HCT116 (cell line): ENCODE data around the gene GDNF. TPM values are rescaled to one million over a fixed set of nuclear protein-coding genes. Genes with fewer than 3 reads are reported as not detected.

Source experiments
- ATAC-seq: fragments of 200-7000 bp; cut with Tn5 transposase; 2 replicates; pipeline ENCODE4 v1.9.1; 2020; ENCODE audit warnings: mild to moderate bottlenecking, moderate library complexity
- BruUV-seq: library from RNA; stranded (reverse); fragments of 400-500 nt; replicated peaks from 2 replicates; lab custom pipeline; 2021; lab: Mats Ljungman, UMichigan
- CTCF ChIA-PET: fragments of 300-600 bp; sonication (Branson Sonifier 250); formaldehyde crosslinking; loops from one replicate; lab custom pipeline; 2021; ENCODE audit warnings: antibody characterized with exemption; lab: Charles Lee
- POLR2A ChIA-PET: fragments of 300-600, 350-600 bp; sonication (Branson Sonifier 250); formaldehyde crosslinking; loops from one replicate; lab custom pipeline; 2021; ENCODE audit warnings: antibody characterized with exemption; lab: Charles Lee
- RAD21 ChIA-PET, 2 experiments: fragments of 300-600 bp; sonication (Branson Sonifier 250); formaldehyde crosslinking; loops; one replicate each; lab custom pipeline; 2023; ENCODE audit warnings: low total read pairs in 2 of 2; ENCODE audit not compliant: uncharacterized antibody in 2 of 2, unreplicated experiment in 2 of 2, low non-redundant PET in 1 of 2; lab: Charles Lee
- DNase-seq: peaks from one replicate; pipeline ENCODE4 v3.0.0-alpha.2; 2010; ENCODE audit warnings: low read depth, low spot score
- H2AFZ ChIP-seq: fragments of 200-600 bp; shearing (Covaris generic), sonication (generic); 2 replicates; pipeline ENCODE4 v1.6.1; 2017; ENCODE audit warnings: low read depth, mixed run types, mixed read lengths, antibody characterized with exemption, low read length; ENCODE audit not compliant: poor library complexity, severe bottlenecking
- H3K27ac ChIP-seq: 2 replicates; pipeline ENCODE4 v1.5.1; 2012; ENCODE audit warnings: low read depth, low read length
- H3K27me3 ChIP-seq: fragments of 200-600 bp; sonication (generic); 2 replicates; pipeline ENCODE4 v1.6.1; 2016; ENCODE audit warnings: mixed run types, low read length, mixed read lengths; ENCODE audit not compliant: insufficient read depth
- H3K36me3 ChIP-seq, 2 experiments: fragments of 200-500 bp in 1 of 2; fragments of 200-600 bp in 1 of 2; sonication (Bioruptor generic) in 1 of 2; sonication (generic) in 1 of 2; 2 replicates each; pipeline versions ENCODE4 v1.5.1 to v1.6.1; 2014 to 2016; ENCODE audit warnings: low read length in 2 of 2, inconsistent platforms in 1 of 2, mixed read lengths in 1 of 2, mixed run types in 1 of 2; ENCODE audit not compliant: insufficient read depth in 2 of 2, control insufficient read depth in 1 of 2
- H3K4me1 ChIP-seq, 2 experiments: fragments of 200-600 bp in 1 of 2; sonication (generic) in 1 of 2; 2 replicates each; pipeline versions ENCODE4 v1.5.1 to v1.6.1; 2012 to 2017; ENCODE audit warnings: low read length in 2 of 2, inconsistent platforms in 1 of 2, mild to moderate bottlenecking in 1 of 2, mixed read lengths in 1 of 2, mixed run types in 1 of 2, moderate library complexity in 1 of 2; ENCODE audit not compliant: insufficient read depth in 2 of 2, control insufficient read depth in 1 of 2
- H3K4me2 ChIP-seq: fragments of 200-600 bp; sonication (generic); 2 replicates; pipeline ENCODE4 v1.6.1; 2017; ENCODE audit warnings: mixed run types, low read length, mixed read lengths
- H3K4me3 ChIP-seq, 2 experiments: fragments of 200-600 bp in 1 of 2; sonication (generic) in 1 of 2; replicated peaks in 1 of 2; 2 replicates each; pipeline ENCODE4 v1.5.1; 2011 to 2016; ENCODE audit warnings: low read length in 2 of 2, control low read depth in 1 of 2, low read depth in 1 of 2, mild to moderate bottlenecking in 1 of 2, mixed read lengths in 1 of 2, mixed run types in 1 of 2
- H3K79me2 ChIP-seq: fragments of 200-600 bp; sonication (generic); 2 replicates; pipeline ENCODE4 v1.6.1; 2017; ENCODE audit warnings: mild to moderate bottlenecking, mixed run types, low read length, moderate library complexity, mixed read lengths; ENCODE audit not compliant: insufficient read depth
- H3K9ac ChIP-seq: fragments of 200-600 bp; sonication (generic); 2 replicates; pipeline ENCODE4 v1.6.1; 2016; ENCODE audit warnings: low read length, mixed read lengths
- H3K9me2 ChIP-seq: fragments of 200-600 bp; sonication (generic), shearing (Covaris generic); 2 replicates; pipeline ENCODE4 v1.6.1; 2017; ENCODE audit warnings: mixed run types, mild to moderate bottlenecking, moderate library complexity; ENCODE audit not compliant: insufficient read depth
- H3K9me3 ChIP-seq, 2 experiments: fragments of 200-500 bp in 1 of 2; fragments of 200-600 bp in 1 of 2; sonication (Bioruptor generic) in 1 of 2; sonication (generic) in 1 of 2; 2 replicates each; pipeline ENCODE4 v1.6.1; 2014 to 2017; ENCODE audit warnings: low read length in 2 of 2, mixed read lengths in 2 of 2, inconsistent platforms in 1 of 2, low read depth in 1 of 2, mild to moderate bottlenecking in 1 of 2, mixed run types in 1 of 2, moderate library complexity in 1 of 2; ENCODE audit not compliant: control insufficient read depth in 1 of 2, insufficient read depth in 1 of 2
- H4K20me1 ChIP-seq: fragments of 200-600 bp; sonication (generic), shearing (Covaris generic); 2 replicates; pipeline ENCODE4 v1.6.1; 2017; ENCODE audit warnings: mixed run types, mild to moderate bottlenecking, moderate library complexity; ENCODE audit not compliant: insufficient read depth
- CEBPB ChIP-seq: IDR thresholded peaks from 2 replicates; pipeline ENCODE4 v1.6.1; 2012; ENCODE audit warnings: low read depth
- EGR1 ChIP-seq: IDR thresholded peaks from 2 replicates; pipeline ENCODE4 v1.6.1; 2012; ENCODE audit warnings: low read depth
- ELF1 ChIP-seq: IDR thresholded peaks from 2 replicates; pipeline ENCODE4 v1.6.1; 2012; ENCODE audit warnings: low read depth, borderline replicate concordance
- EZH2 ChIP-seq: fragments of 200-600 bp; sonication (generic); IDR thresholded peaks from 2 replicates; pipeline ENCODE4 v1.6.1; 2017; ENCODE audit warnings: antibody characterized with exemption, mixed run types
- EZH2phosphoT487 ChIP-seq: fragments of 200-600 bp; IDR thresholded peaks from 2 replicates; pipeline ENCODE4 v1.6.1; 2018; ENCODE audit warnings: antibody characterized with exemption, borderline replicate concordance
- FOSL1 ChIP-seq: IDR thresholded peaks from 2 replicates; pipeline ENCODE4 v1.6.1; 2012; ENCODE audit warnings: low read depth
- JUND ChIP-seq: IDR thresholded peaks from 2 replicates; pipeline ENCODE4 v1.6.1; 2012
- POLR2A ChIP-seq: IDR thresholded peaks from 2 replicates; pipeline ENCODE4 v1.7.0; 2011; ENCODE audit warnings: borderline replicate concordance; ENCODE audit not compliant: insufficient read depth, insufficient read length; ENCODE audit errors: extremely low read depth
- POLR2AphosphoS5 ChIP-seq: IDR thresholded peaks from 2 replicates; pipeline ENCODE4 v1.6.1; 2011; ENCODE audit warnings: mild to moderate bottlenecking, low read depth, low read length, moderate library complexity
- RAD21 ChIP-seq: IDR thresholded peaks from 2 replicates; pipeline ENCODE4 v1.6.1; 2012; ENCODE audit warnings: low read depth, mild to moderate bottlenecking
- SIN3A ChIP-seq: IDR thresholded peaks from 2 replicates; pipeline ENCODE4 v1.6.1; 2012; ENCODE audit warnings: low read depth
- SP1 ChIP-seq: IDR thresholded peaks from 2 replicates; pipeline ENCODE4 v1.6.1; 2012; ENCODE audit warnings: low read depth
- SRF ChIP-seq: IDR thresholded peaks from 2 replicates; pipeline ENCODE4 v1.6.1; 2012; ENCODE audit warnings: low read depth
- TCF7L2 ChIP-seq: IDR thresholded peaks from 2 replicates; pipeline ENCODE4 v1.7.0; 2011; ENCODE audit warnings: borderline replicate concordance, inconsistent platforms; ENCODE audit not compliant: insufficient read depth, insufficient read length; ENCODE audit errors: extremely low read depth
- YY1 ChIP-seq: IDR thresholded peaks from 2 replicates; pipeline ENCODE4 v1.6.1; 2011; ENCODE audit warnings: low read length, low read depth, moderate library complexity, mild to moderate bottlenecking; ENCODE audit not compliant: insufficient replicate concordance; ENCODE audit errors: extremely low read depth
- ZNF274 ChIP-seq: fragments of 200-500 bp; sonication (Bioruptor generic); IDR thresholded peaks from 2 replicates; pipeline ENCODE4 v1.6.1; 2014; ENCODE audit warnings: mild to moderate bottlenecking, low read depth, low read length, inconsistent platforms
- intact Hi-C: fragments of 100-400 bp; cut with micrococcal nuclease; formaldehyde crosslinking; loops from 2 replicates; pipeline ENCODE4 v1.10.0; 2022
- total RNA-seq: library from RNA; stranded (reverse); gene quantifications from one replicate; pipeline ENCODE4 v1.2.1, GENCODE V29; 2021; ENCODE audit not compliant: unreplicated experiment
- TF ChIP-seq, protein P1 (sequence below): IDR thresholded peaks from 2 replicates; pipeline ENCODE4 v1.6.1; 2012
- TF ChIP-seq, protein P2 (sequence below), 3 experiments: fragments of 200-600 bp in 1 of 3; sonication (generic) in 1 of 3; IDR thresholded peaks in 2 of 3; conservative IDR thresholded peaks in 1 of 3; 2 replicates each; pipeline ENCODE4 v1.5.1; 2012 to 2017; ENCODE audit warnings: low read depth in 2 of 3, low read length in 2 of 3, antibody characterized with exemption in 1 of 3, borderline replicate concordance in 1 of 3, control low read depth in 1 of 3, mild to moderate bottlenecking in 1 of 3, mixed read lengths in 1 of 3, mixed run types in 1 of 3, moderate library complexity in 1 of 3; ENCODE audit not compliant: insufficient read depth in 1 of 3

GDNF gene
- total RNA-seq, 1 experiment from 2014 or later = not detected

DNA sequence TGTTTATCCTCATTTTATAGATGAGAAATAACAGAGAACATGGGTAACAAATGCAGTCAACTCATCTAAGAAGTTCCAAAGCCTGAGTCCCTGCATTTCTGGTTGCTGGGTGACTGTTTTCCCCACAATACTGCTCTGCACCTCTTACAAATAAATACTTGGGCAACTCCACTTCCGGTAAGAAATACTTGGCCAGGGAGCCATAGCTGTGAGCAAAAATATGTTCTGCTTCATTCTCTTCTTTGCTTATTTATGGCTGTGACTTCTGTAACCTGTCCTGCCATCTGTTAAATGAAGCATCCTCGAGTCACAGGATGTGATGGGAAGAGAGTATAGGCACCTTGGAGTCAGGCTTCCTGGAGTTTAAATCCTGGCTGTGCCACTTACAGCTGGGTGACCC, 49.9 kb downstream of the GDNF start:
- H3K27ac ChIP-seq = no peak overlapping the region
- no peaks in the 10 kb centered on the region for H3K36me3 ChIP-seq
- POLR2A ChIA-PET = no interaction called here
- H3K4me1 ChIP-seq = peaks cover 0 to 4% of the 10 kb centered on the region in 2 experiments; a peak in 1 of 4 replicates
- no TSS peak for BruUV-seq
- no peaks in the 10 kb centered on the region for H3K9me2 ChIP-seq
- H2AFZ ChIP-seq = no peak overlapping the region
- no peak for ATAC-seq
- no peaks in the 10 kb centered on the region for H3K79me2 ChIP-seq
- CTCF ChIA-PET = no interaction called here
- H3K9me3 ChIP-seq = no peaks in the 10 kb centered on the region
- H4K20me1 ChIP-seq = no peaks in the 10 kb centered on the region
- no peak for DNase-seq
- no peak overlapping the region for H3K4me3 ChIP-seq
- no peak overlapping the region for H3K4me2 ChIP-seq
- TF ChIP-seq EZH2 (no peak), POLR2AphosphoS5 (no peak), FOSL1 (no peak)
- no peaks in the 10 kb centered on the region for H3K27me3 ChIP-seq
- RAD21 ChIA-PET = no interaction called here
- H3K9ac ChIP-seq = no peak overlapping the region
- intact Hi-C loops = no loop called here

DNA sequence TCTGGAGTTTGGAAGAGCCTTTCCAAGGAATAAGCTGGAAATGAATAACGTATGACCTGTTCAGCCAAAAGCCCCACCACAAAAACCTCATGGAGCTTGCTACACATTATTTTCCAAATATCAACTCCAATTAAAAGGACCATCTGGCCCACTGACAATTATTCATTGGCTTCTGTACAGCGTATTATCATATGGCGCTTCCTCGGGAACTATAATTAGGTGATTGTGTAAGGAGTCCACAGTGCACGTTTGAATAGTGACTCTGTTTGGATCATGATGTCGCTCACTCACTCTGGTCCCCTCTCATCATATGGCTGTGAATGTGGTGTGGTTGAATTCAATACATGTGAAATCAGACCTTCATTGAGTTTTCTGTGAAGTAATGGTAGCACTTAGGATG, 52.1 kb downstream of the GDNF start:
- H3K27ac ChIP-seq = no peak overlapping the region
- no peaks in the 10 kb centered on the region for H4K20me1 ChIP-seq
- no peak overlapping the region for H3K4me2 ChIP-seq
- DNase-seq (no peak), ATAC-seq (no peak)
- peaks cover 0 to 4% of the 10 kb centered on the region in 2 experiments; a peak in 1 of 4 replicates for H3K4me1 ChIP-seq
- H3K4me3 ChIP-seq = no peak overlapping the region
- CTCF ChIA-PET = no interaction called here
- BruUV-seq = no TSS peak
- no peaks in the 10 kb centered on the region for H3K9me3 ChIP-seq
- H3K9me2 ChIP-seq = no peaks in the 10 kb centered on the region
- TF ChIP-seq EZH2 (no peak), EZH2phosphoT487 (no peak), YY1 (no peak), ELF1 (no peak), CEBPB (no peak), POLR2A (no peak), RAD21 (no peak), JUND (no peak), SRF (no peak), POLR2AphosphoS5 (no peak), SP1 (no peak), EGR1 (no peak), ZNF274 (no peak), SIN3A (no peak), TCF7L2 (no peak)
- TF ChIP-seq, protein P1, sequence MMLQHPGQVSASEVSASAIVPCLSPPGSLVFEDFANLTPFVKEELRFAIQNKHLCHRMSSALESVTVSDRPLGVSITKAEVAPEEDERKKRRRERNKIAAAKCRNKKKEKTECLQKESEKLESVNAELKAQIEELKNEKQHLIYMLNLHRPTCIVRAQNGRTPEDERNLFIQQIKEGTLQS = no peak
- TF ChIP-seq, protein P2, sequence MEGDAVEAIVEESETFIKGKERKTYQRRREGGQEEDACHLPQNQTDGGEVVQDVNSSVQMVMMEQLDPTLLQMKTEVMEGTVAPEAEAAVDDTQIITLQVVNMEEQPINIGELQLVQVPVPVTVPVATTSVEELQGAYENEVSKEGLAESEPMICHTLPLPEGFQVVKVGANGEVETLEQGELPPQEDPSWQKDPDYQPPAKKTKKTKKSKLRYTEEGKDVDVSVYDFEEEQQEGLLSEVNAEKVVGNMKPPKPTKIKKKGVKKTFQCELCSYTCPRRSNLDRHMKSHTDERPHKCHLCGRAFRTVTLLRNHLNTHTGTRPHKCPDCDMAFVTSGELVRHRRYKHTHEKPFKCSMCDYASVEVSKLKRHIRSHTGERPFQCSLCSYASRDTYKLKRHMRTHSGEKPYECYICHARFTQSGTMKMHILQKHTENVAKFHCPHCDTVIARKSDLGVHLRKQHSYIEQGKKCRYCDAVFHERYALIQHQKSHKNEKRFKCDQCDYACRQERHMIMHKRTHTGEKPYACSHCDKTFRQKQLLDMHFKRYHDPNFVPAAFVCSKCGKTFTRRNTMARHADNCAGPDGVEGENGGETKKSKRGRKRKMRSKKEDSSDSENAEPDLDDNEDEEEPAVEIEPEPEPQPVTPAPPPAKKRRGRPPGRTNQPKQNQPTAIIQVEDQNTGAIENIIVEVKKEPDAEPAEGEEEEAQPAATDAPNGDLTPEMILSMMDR (IDR thresholded peaks at IDR 0.05 in 2 of 3, conservative IDR thresholded peaks at IDR 0.05 in 1 of 3; ENCODE audit: borderline replicate concordance in 1 of 3, insufficient read depth in 1 of 3, low read depth in 2 of 3, low read length in 2 of 3) = no peak
- TF ChIP-seq, all 23 proteins: peak for 0
- ChIA-PET POLR2A (no interaction called here), RAD21 (no interaction called here)
- Histone ChIP-seq H3K36me3 (no peaks in the 10 kb centered on the region), H3K27me3 (no peaks in the 10 kb centered on the region), H2AFZ (no peak overlapping the region), H3K79me2 (no peaks in the 10 kb centered on the region), H3K9ac (no peak overlapping the region)
- intact Hi-C loops = no loop called here
